Measurements from ENCODE around the gene EPB41L1.

EPB41L1 gene

GRCh38 chr20:36274181-36274841 is 119.8 kb downstream of the EPB41L1 start:
- in situ Hi-C loops (cut with HindIII; ENCODE audit: low sequenced_read_pairs): no loop called here

- in situ Hi-C loops (cut with HindIII; ENCODE audit: low sequenced_read_pairs): no loop called here
Measured at GRCh38 chr20:36275011-36275410, 120.5 kb downstream of the EPB41L1 start.

- in situ Hi-C loops (cut with HindIII; ENCODE audit: low sequenced_read_pairs): no loop called here
Measured at GRCh38 chr20:36275441-36276189, 121.1 kb downstream of the EPB41L1 start.

GRCh38 chr20:36277546-36277945 is 123.0 kb downstream of the EPB41L1 start:
- in situ Hi-C loops (cut with HindIII; ENCODE audit: low sequenced_read_pairs): no loop called here

- in situ Hi-C loops (cut with HindIII; ENCODE audit: low sequenced_read_pairs): no loop called here
Measured at GRCh38 chr20:36279362-36279761, 124.8 kb downstream of the EPB41L1 start.

GRCh38 chr20:36279776-36280175 is 125.2 kb downstream of the EPB41L1 start:
- in situ Hi-C loops (cut with HindIII; ENCODE audit: low sequenced_read_pairs): loop anchor here (10.0 kb wide), 1 partner anchor 75 kb away; no protein-coding TSS in a partner anchor

GRCh38 chr20:36281785-36282380 is 127.3 kb downstream of the EPB41L1 start:
- in situ Hi-C loops (cut with HindIII; ENCODE audit: low sequenced_read_pairs): loop anchor here (10.0 kb wide), 1 partner anchor 73 kb away; no protein-coding TSS in a partner anchor
